IPS DF 6.9 (cell line): ENCODE results near the gene POU3F2.

Source experiments
- DNase-seq: peaks from one replicate; pipeline ENCODE4 v3.0.0-alpha.2; 2013; ENCODE audit warnings: low read depth, low spot score
- H3K27ac ChIP-seq: one replicate; pipeline ENCODE4 v1.5.1; 2013; ENCODE audit warnings: low read length, control low read depth
- H3K27me3 ChIP-seq: 2 replicates; pipeline ENCODE4 v1.6.1; 2013; ENCODE audit warnings: mild to moderate bottlenecking, low read length; ENCODE audit not compliant: control insufficient read depth, insufficient read depth
- H3K36me3 ChIP-seq: 2 replicates; pipeline ENCODE4 v1.6.1; 2013; ENCODE audit warnings: low read length; ENCODE audit not compliant: control insufficient read depth, insufficient read depth
- H3K4me1 ChIP-seq: 2 replicates; pipeline ENCODE4 v1.6.1; 2013; ENCODE audit warnings: low read length; ENCODE audit not compliant: control insufficient read depth, insufficient read depth
- H3K4me3 ChIP-seq: 2 replicates; pipeline ENCODE4 v1.5.1; 2013; ENCODE audit warnings: mild to moderate bottlenecking, low read length
- H3K9me3 ChIP-seq: 2 replicates; pipeline ENCODE4 v1.6.1; 2013; ENCODE audit warnings: low read length, inconsistent platforms; ENCODE audit not compliant: control insufficient read depth, insufficient read depth
- WGBS: extraction: QIAGEN DNeasy Blood & Tissue Kit; methylation state at CpG from one replicate; pipeline ENCODE4 v1.1.7; 2013; ENCODE audit warnings: mixed read lengths, missing lambda C conversion rate; ENCODE audit not compliant: insufficient read length, insufficient coverage; 5-methylcytosine and 5-hydroxymethylcytosine counted together

POU3F2 gene

GRCh38 chr6:98821756-98822405 lies 12.5 kb upstream of the POU3F2 start:
- Histone ChIP-seq H3K4me1 (peaks cover 4% of the 10 kb centered on the region; the same call in 1 of the 2 replicates), H3K9me3 (no peaks in the 10 kb centered on the region), H3K36me3 (no peaks in the 10 kb centered on the region), H3K27ac (no peak overlapping the region), H3K27me3 (peaks cover 18% of the 10 kb centered on the region), H3K4me3 (no peak overlapping the region)
- no CpG with 5 or more reads among the region's 2 CpGs for WGBS
- DNase-seq, result no peak

- WGBS, result no CpG with 5 or more reads among the region's 12 CpGs
- Histone ChIP-seq H3K4me3 (peak overlapping the region; percentile 43; the same call in 1 of the 2 replicates), H3K27ac (no peak overlapping the region), H3K27me3 (peaks cover 29% of the 10 kb centered on the region), H3K4me1 (peaks cover 5% of the 10 kb centered on the region; the same call in 1 of the 2 replicates), H3K36me3 (no peaks in the 10 kb centered on the region), H3K9me3 (no peaks in the 10 kb centered on the region)
- DNase-seq, result no peak
These were observed 10.8 kb upstream of the POU3F2 start for GRCh38 chr6:98823428-98824161.

- no peaks in the 10 kb centered on the region for H3K36me3 ChIP-seq
- H3K27ac ChIP-seq, result no peak overlapping the region
- peaks cover 35% of the 10 kb centered on the region for H3K27me3 ChIP-seq
- no peak for DNase-seq
- H3K4me3 ChIP-seq, result peak overlapping the region; percentile 43; the same call in 1 of the 2 replicates
- no peaks in the 10 kb centered on the region for H3K9me3 ChIP-seq
- peaks cover 5% of the 10 kb centered on the region; the same call in 1 of the 2 replicates for H3K4me1 ChIP-seq
- WGBS, result no CpG with 5 or more reads among the region's 44 CpGs
These were observed 10.0 kb upstream of the POU3F2 start for GRCh38 chr6:98824162-98824901.

- H3K36me3 ChIP-seq, result no peaks in the 10 kb centered on the region
- DNase-seq, result no peak
- WGBS, result no CpG with 5 or more reads among the region's 32 CpGs
- no peaks in the 10 kb centered on the region for H3K9me3 ChIP-seq
- H3K4me3 ChIP-seq, result peak overlapping the region; percentile 43; the same call in 1 of the 2 replicates
- no peak overlapping the region for H3K27ac ChIP-seq
- peaks cover 37% of the 10 kb centered on the region for H3K27me3 ChIP-seq
- H3K4me1 ChIP-seq, result peaks cover 5% of the 10 kb centered on the region; the same call in 1 of the 2 replicates
These were observed 9.3 kb upstream of the POU3F2 start for GRCh38 chr6:98824902-98825599.

- no peak for DNase-seq
- Histone ChIP-seq H3K4me1 (peaks cover 5% of the 10 kb centered on the region; the same call in 1 of the 2 replicates), H3K4me3 (peak overlapping the region; percentile 43; the same call in 1 of the 2 replicates), H3K9me3 (no peaks in the 10 kb centered on the region), H3K27me3 (peaks cover 43% of the 10 kb centered on the region), H3K27ac (no peak overlapping the region), H3K36me3 (no peaks in the 10 kb centered on the region)
- WGBS, result no CpG with 5 or more reads among the region's 19 CpGs
These were observed 8.7 kb upstream of the POU3F2 start for GRCh38 chr6:98825600-98826230.

- no peak overlapping the region for H3K27ac ChIP-seq
- peak overlapping the region; percentile 15; the same call in 1 of the 2 replicates for H3K4me3 ChIP-seq
- H3K27me3 ChIP-seq, result peaks cover 61% of the 10 kb centered on the region
- peaks cover 9% of the 10 kb centered on the region for H3K4me1 ChIP-seq
- H3K36me3 ChIP-seq, result no peaks in the 10 kb centered on the region
- H3K9me3 ChIP-seq, result no peaks in the 10 kb centered on the region
- WGBS, result no CpG with 5 or more reads among the region's 44 CpGs
- no peak for DNase-seq
These were observed 6.8 kb upstream of the POU3F2 start for GRCh38 chr6:98827295-98828159.

- no CpG with 5 or more reads among the region's 12 CpGs for WGBS
- Histone ChIP-seq H3K27me3 (peaks cover 69% of the 10 kb centered on the region), H3K4me1 (peaks cover 12% of the 10 kb centered on the region), H3K4me3 (no peak overlapping the region; the same call in 1 of the 2 replicates), H3K9me3 (no peaks in the 10 kb centered on the region), H3K27ac (no peak overlapping the region), H3K36me3 (no peaks in the 10 kb centered on the region)
- no peak for DNase-seq
These were observed 6.1 kb upstream of the POU3F2 start for GRCh38 chr6:98828211-98828788.

- Histone ChIP-seq H3K36me3 (no peaks in the 10 kb centered on the region), H3K27ac (no peak overlapping the region), H3K4me1 (peaks cover 12% of the 10 kb centered on the region), H3K4me3 (no peak overlapping the region; the same call in 1 of the 2 replicates), H3K27me3 (peaks cover 75% of the 10 kb centered on the region), H3K9me3 (no peaks in the 10 kb centered on the region)
- DNase-seq, result no peak
- WGBS, result no CpG with 5 or more reads among the region's 14 CpGs
These were observed 5.4 kb upstream of the POU3F2 start for GRCh38 chr6:98828941-98829411.

- Histone ChIP-seq H3K27ac (no peak overlapping the region), H3K27me3 (peaks cover 73% of the 10 kb centered on the region), H3K4me3 (no peak overlapping the region), H3K9me3 (no peaks in the 10 kb centered on the region), H3K36me3 (no peaks in the 10 kb centered on the region), H3K4me1 (peaks cover 12% of the 10 kb centered on the region)
- DNase-seq, result no peak
- WGBS, result no CpG with 5 or more reads among the region's 2 CpGs
These were observed 4.2 kb upstream of the POU3F2 start for GRCh38 chr6:98830146-98830545.
